ENCODE results near the gene RGS14.

GRCh38 chr5:177366528-177367322 lies 9.0 kb downstream of the RGS14 start:
- TF ChIP-seq, protein P1, sequence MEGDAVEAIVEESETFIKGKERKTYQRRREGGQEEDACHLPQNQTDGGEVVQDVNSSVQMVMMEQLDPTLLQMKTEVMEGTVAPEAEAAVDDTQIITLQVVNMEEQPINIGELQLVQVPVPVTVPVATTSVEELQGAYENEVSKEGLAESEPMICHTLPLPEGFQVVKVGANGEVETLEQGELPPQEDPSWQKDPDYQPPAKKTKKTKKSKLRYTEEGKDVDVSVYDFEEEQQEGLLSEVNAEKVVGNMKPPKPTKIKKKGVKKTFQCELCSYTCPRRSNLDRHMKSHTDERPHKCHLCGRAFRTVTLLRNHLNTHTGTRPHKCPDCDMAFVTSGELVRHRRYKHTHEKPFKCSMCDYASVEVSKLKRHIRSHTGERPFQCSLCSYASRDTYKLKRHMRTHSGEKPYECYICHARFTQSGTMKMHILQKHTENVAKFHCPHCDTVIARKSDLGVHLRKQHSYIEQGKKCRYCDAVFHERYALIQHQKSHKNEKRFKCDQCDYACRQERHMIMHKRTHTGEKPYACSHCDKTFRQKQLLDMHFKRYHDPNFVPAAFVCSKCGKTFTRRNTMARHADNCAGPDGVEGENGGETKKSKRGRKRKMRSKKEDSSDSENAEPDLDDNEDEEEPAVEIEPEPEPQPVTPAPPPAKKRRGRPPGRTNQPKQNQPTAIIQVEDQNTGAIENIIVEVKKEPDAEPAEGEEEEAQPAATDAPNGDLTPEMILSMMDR (IDR thresholded peaks at IDR 0.05) = no peak
- TF ChIP-seq POLR2A (IDR thresholded peaks at IDR 0.05) = no peak

Measured in lower leg skin (tissue), 3 donors.